Natural killer cell (primary cell): ENCODE measurements around the gene DHRS7C. TPM values are rescaled to one million over a fixed set of nuclear protein-coding genes. Genes with fewer than 3 reads are reported as not detected.
A peak's percentile ranks its signal among the peaks of the same experiment; 100 is the strongest.

ENCODE experiments used
- ATAC-seq, 3 donors: fragments of 150-1000 bp in 2 of 3; fragments of 200-7000 bp in 1 of 3; cut with Tn5 transposase; 1 replicate in 1 of 3; 2 replicates in 2 of 3; pipeline ENCODE4 v1.10.0; 2021; ENCODE audit warnings: mild to moderate bottlenecking in 2 of 3, moderate library complexity in 2 of 3
- DNase-seq, 2 donors: peaks; one replicate each; pipeline versions ENCODE4 v3.0.0 to v3.0.0-alpha.2; 2013 to 2021; ENCODE audit warnings: mixed read lengths in 1 of 2
- H3K27ac ChIP-seq: one replicate; pipeline ENCODE4 v1.5.1; 2013; ENCODE audit warnings: mild to moderate bottlenecking, low read length
- H3K27me3 ChIP-seq: one replicate; pipeline ENCODE4 v1.6.1; 2013; ENCODE audit warnings: low read length; ENCODE audit not compliant: control insufficient read depth, insufficient read depth
- H3K36me3 ChIP-seq: one replicate; pipeline ENCODE4 v1.6.1; 2013; ENCODE audit warnings: low read length; ENCODE audit not compliant: control insufficient read depth, insufficient read depth
- H3K4me1 ChIP-seq: one replicate; pipeline ENCODE4 v1.6.1; 2013; ENCODE audit warnings: low read length; ENCODE audit not compliant: control insufficient read depth, insufficient read depth
- H3K4me3 ChIP-seq: one replicate; pipeline ENCODE4 v1.5.1; 2013; ENCODE audit warnings: low read length
- H3K9me3 ChIP-seq: one replicate; pipeline ENCODE4 v1.6.1; 2013; ENCODE audit warnings: low read length; ENCODE audit not compliant: control insufficient read depth, insufficient read depth
- H3K27ac Mint-ChIP-seq, 2 donors: one replicate each; pipeline ENCODE4 v1.8.0; 2022; ENCODE audit warnings: mild to moderate bottlenecking in 2 of 2, mixed read lengths in 2 of 2, moderate library complexity in 1 of 2
- H3K27me3 Mint-ChIP-seq, 2 donors: one replicate each; pipeline ENCODE4 v1.8.0; 2022; ENCODE audit warnings: low read depth in 2 of 2, mixed read lengths in 2 of 2
- H3K36me3 Mint-ChIP-seq: one replicate; pipeline ENCODE4 v1.8.0; 2022; ENCODE audit warnings: mixed read lengths
- H3K4me1 Mint-ChIP-seq, 2 donors: one replicate each; pipeline ENCODE4 v1.8.0; 2022; ENCODE audit warnings: mixed read lengths in 2 of 2
- H3K4me3 Mint-ChIP-seq: one replicate; pipeline ENCODE4 v1.8.0; 2022; ENCODE audit warnings: mild to moderate bottlenecking, moderate library complexity, mixed read lengths
- H3K9me3 Mint-ChIP-seq, 2 donors: one replicate each; pipeline ENCODE4 v1.8.0; 2022; ENCODE audit warnings: mixed read lengths in 2 of 2
- CTCF ChIP-seq: fragments of 200-600 bp; IDR thresholded peaks from one replicate; pipeline ENCODE4 v1.8.0; 2022; ENCODE audit warnings: antibody characterized with exemption
- WGBS: methylation state at CpG from one replicate; pipeline ENCODE4 v1.1.7; 2013; ENCODE audit warnings: missing lambda C conversion rate; ENCODE audit not compliant: insufficient coverage; 5-methylcytosine and 5-hydroxymethylcytosine counted together
- intact Hi-C: fragments of 100-400 bp; cut with micrococcal nuclease; formaldehyde crosslinking; loops from one replicate; pipeline ENCODE4 v1.14.2; 2022
- total RNA-seq, 4 donors: library from RNA; stranded (reverse); fragments of 120-200 nt in 1 of 4; gene quantifications; one replicate each; pipeline versions ENCODE4 v1.2.3 to v1.2.4, GENCODE V29; 2013 to 2022

Gene DHRS7C
- total RNA-seq, 3 donors from 2014 or later (not counting 1 experiment from before 2014, with no cell fraction given): not detected

GRCh38 chr17:9817086-9817485, 25.7 kb upstream of the DHRS7C start:
- ATAC-seq (no peak), DNase-seq (no peak)
- H3K9me3 Mint-ChIP-seq: no peaks in the 10 kb centered on the region
- intact Hi-C loops: no loop called here
- Histone ChIP-seq H3K4me1 (no peaks in the 10 kb centered on the region), H3K27me3 (no peaks in the 10 kb centered on the region), H3K27ac (no peak overlapping the region), H3K36me3 (no peaks in the 10 kb centered on the region), H3K4me3 (no peak overlapping the region), H3K9me3 (no peaks in the 10 kb centered on the region)
- H3K36me3 Mint-ChIP-seq: no peaks in the 10 kb centered on the region
- H3K4me1 Mint-ChIP-seq: no peaks in the 10 kb centered on the region
- 62% methylated on average over 8 of the region's 8 CpGs for WGBS
- TF ChIP-seq CTCF: no peak
- H3K27ac Mint-ChIP-seq: no peak overlapping the region
- H3K27me3 Mint-ChIP-seq: peaks cover 0 to 14% of the 10 kb centered on the region in 2 donors
- no peak overlapping the region for H3K4me3 Mint-ChIP-seq

- H3K4me3 Mint-ChIP-seq: no peak overlapping the region
- intact Hi-C loops: no loop called here
- H3K36me3 Mint-ChIP-seq: no peaks in the 10 kb centered on the region
- peak in 1 of 3 donors; percentile 34 for ATAC-seq
- Histone ChIP-seq H3K27ac (no peak overlapping the region), H3K9me3 (no peaks in the 10 kb centered on the region), H3K36me3 (no peaks in the 10 kb centered on the region), H3K4me3 (no peak overlapping the region), H3K27me3 (no peaks in the 10 kb centered on the region), H3K4me1 (no peaks in the 10 kb centered on the region)
- TF ChIP-seq CTCF: no peak
- no peak for DNase-seq
- H3K4me1 Mint-ChIP-seq: no peaks in the 10 kb centered on the region
- 50% methylated on average over 10 of the region's 10 CpGs for WGBS
- H3K9me3 Mint-ChIP-seq: no peaks in the 10 kb centered on the region
- peaks cover under 1 to 14% of the 10 kb centered on the region in 2 donors for H3K27me3 Mint-ChIP-seq
- H3K27ac Mint-ChIP-seq: no peak overlapping the region
Observed at GRCh38 chr17:9816472-9816871, 25.1 kb upstream of the DHRS7C start.

GRCh38 chr17:9814337-9814945, 23.0 kb upstream of the DHRS7C start:
- DNase-seq (no peak), ATAC-seq (no peak)
- no peaks in the 10 kb centered on the region for H3K27me3 ChIP-seq
- intact Hi-C loops: no loop called here
- H3K4me3 ChIP-seq: no peak overlapping the region
- no peak overlapping the region for H3K4me3 Mint-ChIP-seq
- no peak overlapping the region for H3K27ac ChIP-seq
- H3K36me3 Mint-ChIP-seq: no peaks in the 10 kb centered on the region
- no peak for TF ChIP-seq CTCF
- H3K4me1 ChIP-seq: no peaks in the 10 kb centered on the region
- no peaks in the 10 kb centered on the region for H3K9me3 ChIP-seq
- no peaks in the 10 kb centered on the region for H3K4me1 Mint-ChIP-seq
- no peaks in the 10 kb centered on the region for H3K9me3 Mint-ChIP-seq
- 87% methylated on average over 14 of the region's 14 CpGs for WGBS
- H3K27ac Mint-ChIP-seq: no peak overlapping the region
- H3K36me3 ChIP-seq: no peaks in the 10 kb centered on the region
- H3K27me3 Mint-ChIP-seq: peaks cover 10% of the 10 kb centered on the region in 2 donors

GRCh38 chr17:9813166-9813565, 21.8 kb upstream of the DHRS7C start:
- H3K27me3 ChIP-seq: no peaks in the 10 kb centered on the region
- TF ChIP-seq CTCF: no peak
- H3K27ac ChIP-seq: no peak overlapping the region
- Mint-ChIP-seq H3K36me3 (no peaks in the 10 kb centered on the region), H3K27ac (no peak overlapping the region), H3K27me3 (peaks cover 5 to 10% of the 10 kb centered on the region in 2 donors), H3K9me3 (no peaks in the 10 kb centered on the region), H3K4me1 (no peaks in the 10 kb centered on the region), H3K4me3 (no peak overlapping the region)
- no peak for DNase-seq
- WGBS: 88% methylated on average over 9 of the region's 9 CpGs
- no peaks in the 10 kb centered on the region for H3K4me1 ChIP-seq
- no peak for ATAC-seq
- H3K36me3 ChIP-seq: no peaks in the 10 kb centered on the region
- intact Hi-C loops: no loop called here
- H3K4me3 ChIP-seq: no peak overlapping the region
- no peaks in the 10 kb centered on the region for H3K9me3 ChIP-seq
